ENCODE results near the gene PCNX3. TPM values are rescaled to one million over a fixed set of nuclear protein-coding genes. Genes with fewer than 3 reads are reported as not detected.

PCNX3 gene
- total and polyA plus RNA-seq, 2 of the 13 experiments (the other 11 are each of a cell fraction or from before 2014, with no cell fraction given): 16.2 to 23.0 TPM

GRCh38 chr11:65593518-65594414 is 21.8 kb upstream of the PCNX3 start:
- 62% methylated on average over 9 of the region's 26 CpGs for WGBS (ENCODE audit: low lambda C conversion rate)
- H3K36me3 ChIP-seq (replicated peaks in 1 of 2; ENCODE audit: control insufficient read depth in 1 of 2, insufficient read depth in 2 of 2, low read length in 2 of 2): peaks cover 12 to 14% of the 10 kb centered on the region in 2 experiments; a peak in 4 of 5 replicates
- H2AFZ ChIP-seq (ENCODE audit: low read length): no peak overlapping the region
- no peak overlapping the region for H3K4me3 ChIP-seq (replicated peaks in 1 of 3; ENCODE audit: insufficient read depth in 1 of 3, low read depth in 2 of 3, low read length in 3 of 3)
- CTCF ChIA-PET (ENCODE audit: low intra/inter-chr PET ratio, low total read pairs): interaction anchor here (2.1 kb wide), 1 partner anchor 53 kb away, joined by 12 read pairs; no protein-coding TSS in a partner anchor
- no peak overlapping the region for H3K9ac ChIP-seq (ENCODE audit: insufficient read depth, low read depth, low read length)
- no peaks in the 10 kb centered on the region for H3K27me3 ChIP-seq (ENCODE audit: control insufficient read depth in 1 of 2, insufficient read depth in 2 of 2, low read length in 2 of 2)
- BruUV-seq (replicated peaks): no TSS peak
- ATAC-seq (peak; percentile 66), FAIRE-seq (peak; percentile 42), DNase-seq (ENCODE audit: low spot score) (no peak)
- no peaks in the 10 kb centered on the region for H3K9me3 ChIP-seq (ENCODE audit: low read length)
- intact Hi-C loops (cut with micrococcal nuclease; ENCODE audit: unreplicated experiment): no loop called here
- in situ Hi-C loops (cut with HindIII; ENCODE audit: extremely low pct_ligation_motif_present, low pct_unique_long_range_greater_than_20kb): no loop called here
- no peaks in the 10 kb centered on the region for H3K79me2 ChIP-seq (ENCODE audit: insufficient read depth, low read length)
- H3K4me1 ChIP-seq (ENCODE audit: insufficient read depth, low read length): peaks cover 8% of the 10 kb centered on the region
- POLR2A ChIA-PET: interaction anchor here (1.0 to 2.4 kb wide), 5 partner anchors 9 to 21 kb away, joined by 4 to 11 read pairs (median 5); partner anchors contain the start of gene MAP3K11
- H4K20me1 ChIP-seq (ENCODE audit: insufficient read depth, low read length): 0 out of 2 replicates have a peak, but pooled peaks cover 3% of the 10 kb centered on the region
- H3K4me2 ChIP-seq (ENCODE audit: low read depth, low read length): no peak overlapping the region
- no peak overlapping the region for H3K27ac ChIP-seq (ENCODE audit: extremely low read length, insufficient read depth, low read length)
- TF ChIP-seq KAT2B (IDR thresholded peaks at IDR 0.05; ENCODE audit: borderline replicate concordance, low read depth, low read length) (no peak), PCBP1 (IDR thresholded peaks at IDR 0.05; ENCODE audit: borderline replicate concordance, low read depth, low read length) (no peak), BCL3 (CRISPR knock-in tag; IDR thresholded peaks at IDR 0.05) (no peak), YEATS4 (CRISPR knock-in tag; IDR thresholded peaks at IDR 0.05; ENCODE audit: borderline replicate concordance) (no peak), ETS1 (CRISPR knock-in tag; IDR thresholded peaks at IDR 0.05) (no peak), ZNF251 (CRISPR knock-in tag; IDR thresholded peaks at IDR 0.05) (no peak), SOX5 (CRISPR knock-in tag; IDR thresholded peaks at IDR 0.05; ENCODE audit: borderline replicate concordance) (no peak), ZBTB40 (IDR thresholded peaks at IDR 0.05) (no peak), ZBTB40 (CRISPR knock-in tag; IDR thresholded peaks at IDR 0.05) (no peak), ZNF737 (CRISPR knock-in tag; IDR thresholded peaks at IDR 0.05; ENCODE audit: borderline replicate concordance) (no peak), ZNF672 (CRISPR knock-in tag; IDR thresholded peaks at IDR 0.05) (no peak), SP140L (CRISPR knock-in tag; IDR thresholded peaks at IDR 0.05; ENCODE audit: borderline replicate concordance) (no peak)
